ENCODE results near the gene SPINT2. TPM values are rescaled to one million over a fixed set of nuclear protein-coding genes. Genes with fewer than 3 reads are reported as not detected.

Gene SPINT2
- total and polyA plus RNA-seq, 2 of the 13 experiments (the other 11 are each of a cell fraction or from before 2014, with no cell fraction given) = 0.31 to 0.77 TPM

DNA sequence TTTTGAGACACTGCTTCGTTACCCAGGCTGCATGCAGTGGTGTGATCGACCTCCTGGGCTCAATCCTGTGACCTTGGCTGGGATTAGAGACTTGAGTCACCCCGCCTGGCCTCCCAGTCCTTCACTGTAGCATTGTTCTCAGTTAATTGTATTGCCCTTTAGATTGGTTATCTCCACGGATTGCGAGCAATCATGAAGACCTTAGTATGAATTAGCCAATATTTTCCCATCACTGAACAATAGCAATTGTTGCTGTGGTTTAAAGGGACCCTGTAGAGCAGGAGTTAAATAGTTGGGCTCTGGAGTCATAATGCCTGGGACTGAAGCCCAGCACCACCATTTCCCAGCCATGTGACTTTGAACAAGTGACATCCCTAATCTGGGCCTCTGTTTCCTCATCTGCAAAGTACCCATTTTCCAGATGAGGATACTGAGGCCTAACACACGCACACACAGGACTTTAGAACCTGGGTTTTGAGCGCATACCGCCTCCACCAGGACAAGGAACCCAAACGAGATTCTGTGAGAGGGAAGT lies 16.6 kb upstream of the SPINT2 start:
- Histone ChIP-seq H3K4me2 (ENCODE audit: low read depth, low read length) (no peak overlapping the region), H3K4me3 (replicated peaks in 1 of 3; ENCODE audit: insufficient read depth in 1 of 3, low read depth in 2 of 3, low read length in 3 of 3) (no peak overlapping the region), H3K79me2 (ENCODE audit: insufficient read depth, low read length) (no peaks in the 10 kb centered on the region), H3K9ac (ENCODE audit: insufficient read depth, low read depth, low read length) (no peak overlapping the region), H3K27ac (ENCODE audit: extremely low read length, insufficient read depth, low read length) (no peak overlapping the region), H2AFZ (ENCODE audit: low read length) (no peak overlapping the region), H3K9me3 (ENCODE audit: low read length) (no peaks in the 10 kb centered on the region), H4K20me1 (ENCODE audit: insufficient read depth, low read length) (no peaks in the 10 kb centered on the region), H3K27me3 (ENCODE audit: control insufficient read depth in 1 of 2, insufficient read depth in 2 of 2, low read length in 2 of 2) (peaks cover 2 to 8% of the 10 kb centered on the region in 2 experiments; a peak in 2 of 5 replicates), H3K36me3 (replicated peaks in 1 of 2; ENCODE audit: control insufficient read depth in 1 of 2, insufficient read depth in 2 of 2, low read length in 2 of 2) (no peaks in the 10 kb centered on the region), H3K4me1 (ENCODE audit: insufficient read depth, low read length) (peaks cover 48% of the 10 kb centered on the region)
- CTCF ChIA-PET (ENCODE audit: low intra/inter-chr PET ratio, low total read pairs) = no interaction called here
- in situ Hi-C loops (cut with HindIII; ENCODE audit: extremely low pct_ligation_motif_present, low pct_unique_long_range_greater_than_20kb) = no loop called here
- WGBS (ENCODE audit: low lambda C conversion rate) = 26% methylated on average over 9 of the region's 9 CpGs
- DNase-seq (ENCODE audit: low spot score) (peak; percentile 80), FAIRE-seq (no peak), ATAC-seq (peak; percentile 49)
- POLR2A ChIA-PET = no interaction called here
- intact Hi-C loops (cut with micrococcal nuclease; ENCODE audit: unreplicated experiment) = no loop called here
- no TSS peak for BruUV-seq (replicated peaks)
- TF ChIP-seq ZNF780A (CRISPR knock-in tag; IDR thresholded peaks at IDR 0.05) (no peak), RARA (CRISPR knock-in tag; IDR thresholded peaks at IDR 0.05) (peak; percentile 47), SMYD3 (CRISPR knock-in tag; IDR thresholded peaks at IDR 0.05) (no peak), CREM (IDR thresholded peaks at IDR 0.05) (no peak), CREM (CRISPR knock-in tag; IDR thresholded peaks at IDR 0.05) (no peak), ZNF446 (CRISPR knock-in tag; IDR thresholded peaks at IDR 0.05) (no peak), SRSF4 (IDR thresholded peaks at IDR 0.05; ENCODE audit: low read depth, low read length, poor library complexity, severe bottlenecking) (no peak), KAT7 (CRISPR knock-in tag; IDR thresholded peaks at IDR 0.05; ENCODE audit: borderline replicate concordance) (no peak), ZNF280D (CRISPR knock-in tag; IDR thresholded peaks at IDR 0.05) (no peak), ZNF513 (CRISPR knock-in tag; conservative IDR thresholded peaks at IDR 0.05) (no peak), GTF3A (CRISPR knock-in tag; conservative IDR thresholded peaks at IDR 0.05) (no peak), RFX1 (IDR thresholded peaks at IDR 0.05) (no peak), ZNF547 (CRISPR knock-in tag; IDR thresholded peaks at IDR 0.05) (no peak), ZNF101 (CRISPR knock-in tag; IDR thresholded peaks at IDR 0.05; ENCODE audit: borderline replicate concordance, low read depth) (no peak), ESRRA (CRISPR knock-in tag; IDR thresholded peaks at IDR 0.05; ENCODE audit: low read depth) (no peak)
- TF ChIP-seq, protein P1, sequence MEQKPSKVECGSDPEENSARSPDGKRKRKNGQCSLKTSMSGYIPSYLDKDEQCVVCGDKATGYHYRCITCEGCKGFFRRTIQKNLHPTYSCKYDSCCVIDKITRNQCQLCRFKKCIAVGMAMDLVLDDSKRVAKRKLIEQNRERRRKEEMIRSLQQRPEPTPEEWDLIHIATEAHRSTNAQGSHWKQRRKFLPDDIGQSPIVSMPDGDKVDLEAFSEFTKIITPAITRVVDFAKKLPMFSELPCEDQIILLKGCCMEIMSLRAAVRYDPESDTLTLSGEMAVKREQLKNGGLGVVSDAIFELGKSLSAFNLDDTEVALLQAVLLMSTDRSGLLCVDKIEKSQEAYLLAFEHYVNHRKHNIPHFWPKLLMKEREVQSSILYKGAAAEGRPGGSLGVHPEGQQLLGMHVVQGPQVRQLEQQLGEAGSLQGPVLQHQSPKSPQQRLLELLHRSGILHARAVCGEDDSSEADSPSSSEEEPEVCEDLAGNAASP (CRISPR knock-in tag; IDR thresholded peaks at IDR 0.05; ENCODE audit: borderline replicate concordance) = peak; percentile 20; the same call in 1 of the 2 replicates
- TF ChIP-seq, protein P2, sequence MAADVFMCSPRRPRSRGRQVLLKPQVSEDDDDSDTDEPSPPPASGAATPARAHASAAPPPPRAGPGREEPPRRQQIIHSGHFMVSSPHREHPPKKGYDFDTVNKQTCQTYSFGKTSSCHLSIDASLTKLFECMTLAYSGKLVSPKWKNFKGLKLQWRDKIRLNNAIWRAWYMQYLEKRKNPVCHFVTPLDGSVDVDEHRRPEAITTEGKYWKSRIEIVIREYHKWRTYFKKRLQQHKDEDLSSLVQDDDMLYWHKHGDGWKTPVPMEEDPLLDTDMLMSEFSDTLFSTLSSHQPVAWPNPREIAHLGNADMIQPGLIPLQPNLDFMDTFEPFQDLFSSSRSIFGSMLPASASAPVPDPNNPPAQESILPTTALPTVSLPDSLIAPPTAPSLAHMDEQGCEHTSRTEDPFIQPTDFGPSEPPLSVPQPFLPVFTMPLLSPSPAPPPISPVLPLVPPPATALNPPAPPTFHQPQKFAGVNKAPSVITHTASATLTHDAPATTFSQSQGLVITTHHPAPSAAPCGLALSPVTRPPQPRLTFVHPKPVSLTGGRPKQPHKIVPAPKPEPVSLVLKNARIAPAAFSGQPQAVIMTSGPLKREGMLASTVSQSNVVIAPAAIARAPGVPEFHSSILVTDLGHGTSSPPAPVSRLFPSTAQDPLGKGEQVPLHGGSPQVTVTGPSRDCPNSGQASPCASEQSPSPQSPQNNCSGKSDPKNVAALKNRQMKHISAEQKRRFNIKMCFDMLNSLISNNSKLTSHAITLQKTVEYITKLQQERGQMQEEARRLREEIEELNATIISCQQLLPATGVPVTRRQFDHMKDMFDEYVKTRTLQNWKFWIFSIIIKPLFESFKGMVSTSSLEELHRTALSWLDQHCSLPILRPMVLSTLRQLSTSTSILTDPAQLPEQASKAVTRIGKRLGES (CRISPR knock-in tag; IDR thresholded peaks at IDR 0.05; ENCODE audit: borderline replicate concordance) = no peak
